SK-N-SH (cell line): ENCODE measurements around the gene RND3. TPM values are rescaled to one million over a fixed set of nuclear protein-coding genes. Genes with fewer than 3 reads are reported as not detected.
A peak's percentile ranks its signal among the peaks of the same experiment; 100 is the strongest.

ENCODE experiments used
- CTCF ChIA-PET: fragments of 300-600, 350-600 bp; formaldehyde crosslinking; extraction: SDS; loops from one replicate; lab custom pipeline; 2021; lab: Yijun Ruan, JAX
- POLR2A ChIA-PET: fragments of 350-600 bp; sonication (Branson Sonifier 250); formaldehyde crosslinking; extraction: SDS; loops from one replicate; lab custom pipeline; 2020; ENCODE audit warnings: antibody characterized with exemption, inconsistent platforms; lab: Yijun Ruan, JAX
- DNase-seq: peaks from one replicate; pipeline ENCODE4 v3.0.0; 2012
- H2AFZ ChIP-seq: fragments of 200-600 bp; sonication (generic); 2 replicates; pipeline ENCODE4 v1.8.1; 2016; ENCODE audit warnings: antibody characterized with exemption, mild to moderate bottlenecking, low read depth
- H3F3A ChIP-seq: fragments of 200-600 bp; sonication (generic); replicated peaks from 2 replicates; pipeline ENCODE3; 2016; ENCODE audit warnings: antibody characterized with exemption, mild to moderate bottlenecking; ENCODE audit not compliant: insufficient read depth
- H3K27ac ChIP-seq, 2 experiments: fragments of 200-500 bp in 1 of 2; fragments of 200-600 bp in 1 of 2; sonication (Bioruptor generic) in 1 of 2; sonication (generic), shearing (Covaris generic) in 1 of 2; 2 replicates each; pipeline versions ENCODE4 v1.5.1 to v1.6.1; 2014 to 2016; ENCODE audit warnings: low read depth in 2 of 2, inconsistent platforms in 1 of 2, low read length in 1 of 2, mild to moderate bottlenecking in 1 of 2, mixed read lengths in 1 of 2
- H3K27me3 ChIP-seq: fragments of 200-600 bp; sonication (generic), shearing (Covaris generic); 2 replicates; pipeline ENCODE4 v1.6.1; 2016; ENCODE audit warnings: mixed run types; ENCODE audit not compliant: insufficient read depth
- H3K36me3 ChIP-seq, 2 experiments: fragments of 200-500 bp in 1 of 2; fragments of 200-600 bp in 1 of 2; sonication (Bioruptor generic) in 1 of 2; sonication (generic) in 1 of 2; replicated peaks in 1 of 2; 2 replicates each; pipeline versions ENCODE3 to v1.5.1; 2014 to 2016; ENCODE audit warnings: low read length in 1 of 2, mild to moderate bottlenecking in 1 of 2; ENCODE audit not compliant: insufficient read depth in 2 of 2, control insufficient read depth in 1 of 2
- H3K4me1 ChIP-seq, 2 experiments: fragments of 200-500 bp in 1 of 2; fragments of 200-600 bp in 1 of 2; sonication (Bioruptor generic) in 1 of 2; sonication (generic), shearing (Covaris generic) in 1 of 2; 2 replicates each; pipeline versions ENCODE4 v1.5.1 to v1.6.1; 2014 to 2016; ENCODE audit warnings: low read depth in 1 of 2, low read length in 1 of 2, mixed run types in 1 of 2; ENCODE audit not compliant: insufficient read depth in 2 of 2, control insufficient read depth in 1 of 2
- H3K4me2 ChIP-seq: fragments of 200-600 bp; sonication (generic), shearing (Covaris generic); 2 replicates; pipeline ENCODE4 v1.6.1; 2017; ENCODE audit warnings: mixed run types
- H3K4me3 ChIP-seq, 2 experiments: fragments of 200-500 bp in 1 of 2; fragments of 200-600 bp in 1 of 2; sonication (Bioruptor generic) in 1 of 2; sonication (generic), shearing (Covaris generic) in 1 of 2; 2 replicates each; pipeline versions ENCODE4 v1.5.1 to v1.8.1; 2014 to 2016; ENCODE audit warnings: low read depth in 2 of 2, inconsistent platforms in 1 of 2, low read length in 1 of 2, mild to moderate bottlenecking in 1 of 2, mixed read lengths in 1 of 2, moderate library complexity in 1 of 2
- H3K79me2 ChIP-seq: fragments of 200-600 bp; sonication (generic); 2 replicates; pipeline ENCODE4 v1.8.1; 2017; ENCODE audit warnings: mild to moderate bottlenecking; ENCODE audit not compliant: insufficient read depth
- H3K9ac ChIP-seq: fragments of 200-600 bp; sonication (generic); 2 replicates; pipeline ENCODE4 v1.6.1; 2017; ENCODE audit warnings: mixed run types
- H3K9me2 ChIP-seq: fragments of 200-600 bp; sonication (generic); 2 replicates; pipeline ENCODE4 v1.6.1; 2017; ENCODE audit warnings: mixed run types
- H3K9me3 ChIP-seq: fragments of 200-600 bp; sonication (generic); 2 replicates; pipeline ENCODE4 v1.6.1; 2017; ENCODE audit warnings: mixed run types, mild to moderate bottlenecking, moderate library complexity
- H4K20me1 ChIP-seq: fragments of 200-600 bp; sonication (generic); 2 replicates; pipeline ENCODE4 v1.6.1; 2017; ENCODE audit warnings: mild to moderate bottlenecking, mixed run types; ENCODE audit not compliant: insufficient read depth
- ELF1 ChIP-seq: IDR thresholded peaks from 2 replicates; pipeline ENCODE4 v1.4.0; 2012
- FOSL2 ChIP-seq: IDR thresholded peaks from 2 replicates; pipeline ENCODE4 v1.4.0; 2012; ENCODE audit warnings: low read depth, mild to moderate bottlenecking, moderate library complexity, borderline replicate concordance
- FOXM1 ChIP-seq: IDR thresholded peaks from 2 replicates; pipeline ENCODE4 v1.4.0; 2012; ENCODE audit warnings: low read depth, mild to moderate bottlenecking
- GABPA ChIP-seq: IDR thresholded peaks from 2 replicates; pipeline ENCODE4 v1.4.0; 2012; ENCODE audit warnings: low read depth, mild to moderate bottlenecking
- JUND ChIP-seq: IDR thresholded peaks from 2 replicates; pipeline ENCODE4 v1.4.0; 2012
- NFIC ChIP-seq: IDR thresholded peaks from 2 replicates; pipeline ENCODE4 v1.4.0; 2012; ENCODE audit warnings: borderline replicate concordance
- NRF1 ChIP-seq: IDR thresholded peaks from 2 replicates; pipeline ENCODE4 v1.6.1; 2012; ENCODE audit warnings: low read depth, mild to moderate bottlenecking, low read length
- POLR2AphosphoS5 ChIP-seq: IDR thresholded peaks from 2 replicates; pipeline ENCODE4 v1.6.1; 2012; ENCODE audit warnings: low read depth, low read length
- RAD21 ChIP-seq: IDR thresholded peaks from 2 replicates; pipeline ENCODE4 v1.6.1; 2012; ENCODE audit warnings: mild to moderate bottlenecking, low read length
- RCOR1 ChIP-seq: fragments of 150-350 bp; IDR thresholded peaks from 2 replicates; pipeline ENCODE4 v1.6.1; 2017; ENCODE audit warnings: antibody characterized with exemption, low read length
- RXRA ChIP-seq: IDR thresholded peaks from 2 replicates; pipeline ENCODE4 v1.4.0; 2012; ENCODE audit warnings: low read depth, mild to moderate bottlenecking, borderline replicate concordance
- SMC3 ChIP-seq: IDR thresholded peaks from 2 replicates; pipeline ENCODE4 v1.6.1; 2012; ENCODE audit warnings: low read depth, low read length, improper control_type of control experiment
- TAF1 ChIP-seq: IDR thresholded peaks from 2 replicates; pipeline ENCODE4 v1.6.1; 2012; ENCODE audit warnings: low read depth, mild to moderate bottlenecking, low read length, moderate library complexity, borderline replicate concordance
- TEAD4 ChIP-seq: IDR thresholded peaks from 2 replicates; pipeline ENCODE4 v1.4.0; 2012; ENCODE audit warnings: mild to moderate bottlenecking, borderline replicate concordance; ENCODE audit not compliant: insufficient read depth
- YY1 ChIP-seq: IDR thresholded peaks from 2 replicates; pipeline ENCODE4 v1.4.0; 2012; ENCODE audit warnings: low read depth, mild to moderate bottlenecking
- WGBS: methylation state at CpG from one replicate; pipeline ENCODE4 v1.1.6; 2017; ENCODE audit warnings: low lambda C conversion rate; 5-methylcytosine and 5-hydroxymethylcytosine counted together
- polyA plus RNA-seq, 3 experiments: library from polyadenylated mRNA; depleted of rRNA; stranded (reverse); fragments of >200 nt; gene quantifications; 2 replicates each; pipeline ENCODE4 v1.2.3, GENCODE V29; 2012
- TF ChIP-seq, protein P1 (sequence below): IDR thresholded peaks from 2 replicates; pipeline ENCODE4 v1.4.0; 2012; ENCODE audit warnings: low read depth
- TF ChIP-seq, protein P2 (sequence below): IDR thresholded peaks from 2 replicates; pipeline ENCODE4 v1.6.1; 2012; ENCODE audit warnings: mild to moderate bottlenecking, low read depth, low read length, moderate library complexity
- TF ChIP-seq, protein P3 (sequence below): fragments of 150-350 bp; IDR thresholded peaks from 2 replicates; pipeline ENCODE4 v1.6.1; 2017; ENCODE audit warnings: antibody characterized with exemption, low read length, low read depth, borderline replicate concordance
- TF ChIP-seq, protein P4 (sequence below): IDR thresholded peaks from 2 replicates; pipeline ENCODE4 v1.4.0; 2012; ENCODE audit warnings: low read depth, borderline replicate concordance
- TF ChIP-seq, protein P5 (sequence below): fragments of 150-350 bp; IDR thresholded peaks from 2 replicates; pipeline ENCODE4 v1.6.1; 2016; ENCODE audit warnings: mild to moderate bottlenecking, low read depth, low read length

RND3 gene
- polyA plus RNA-seq, 1 of the 3 experiments (the other 2 are of a cell fraction): 49.7 TPM

DNA sequence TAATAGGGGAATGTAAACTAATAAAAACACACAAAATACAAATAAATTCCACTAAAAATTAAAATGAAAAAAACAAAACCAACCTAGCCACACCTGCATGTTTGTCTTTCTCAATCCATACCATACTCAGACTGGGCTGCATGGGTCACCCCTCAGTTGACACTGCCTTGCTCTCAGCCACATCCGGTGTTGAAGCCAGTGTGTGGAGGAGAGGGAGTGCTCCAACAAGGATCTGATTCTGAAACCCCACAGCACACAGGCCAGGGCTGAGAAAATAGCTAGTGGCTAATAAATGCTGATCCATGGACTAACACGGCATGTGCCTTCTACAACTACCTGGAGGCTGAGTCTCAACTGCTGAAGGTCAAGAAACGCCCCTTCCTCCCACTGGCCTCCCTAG is 13.7 kb downstream of the RND3 start:
- no peaks in the 10 kb centered on the region for H3K9me2 ChIP-seq
- no peak for TF ChIP-seq SMC3
- TF ChIP-seq, protein P1, sequence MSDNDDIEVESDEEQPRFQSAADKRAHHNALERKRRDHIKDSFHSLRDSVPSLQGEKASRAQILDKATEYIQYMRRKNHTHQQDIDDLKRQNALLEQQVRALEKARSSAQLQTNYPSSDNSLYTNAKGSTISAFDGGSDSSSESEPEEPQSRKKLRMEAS: no peak
- no peak for TF ChIP-seq RAD21
- no peak for TF ChIP-seq POLR2AphosphoS5
- TF ChIP-seq, protein P2, sequence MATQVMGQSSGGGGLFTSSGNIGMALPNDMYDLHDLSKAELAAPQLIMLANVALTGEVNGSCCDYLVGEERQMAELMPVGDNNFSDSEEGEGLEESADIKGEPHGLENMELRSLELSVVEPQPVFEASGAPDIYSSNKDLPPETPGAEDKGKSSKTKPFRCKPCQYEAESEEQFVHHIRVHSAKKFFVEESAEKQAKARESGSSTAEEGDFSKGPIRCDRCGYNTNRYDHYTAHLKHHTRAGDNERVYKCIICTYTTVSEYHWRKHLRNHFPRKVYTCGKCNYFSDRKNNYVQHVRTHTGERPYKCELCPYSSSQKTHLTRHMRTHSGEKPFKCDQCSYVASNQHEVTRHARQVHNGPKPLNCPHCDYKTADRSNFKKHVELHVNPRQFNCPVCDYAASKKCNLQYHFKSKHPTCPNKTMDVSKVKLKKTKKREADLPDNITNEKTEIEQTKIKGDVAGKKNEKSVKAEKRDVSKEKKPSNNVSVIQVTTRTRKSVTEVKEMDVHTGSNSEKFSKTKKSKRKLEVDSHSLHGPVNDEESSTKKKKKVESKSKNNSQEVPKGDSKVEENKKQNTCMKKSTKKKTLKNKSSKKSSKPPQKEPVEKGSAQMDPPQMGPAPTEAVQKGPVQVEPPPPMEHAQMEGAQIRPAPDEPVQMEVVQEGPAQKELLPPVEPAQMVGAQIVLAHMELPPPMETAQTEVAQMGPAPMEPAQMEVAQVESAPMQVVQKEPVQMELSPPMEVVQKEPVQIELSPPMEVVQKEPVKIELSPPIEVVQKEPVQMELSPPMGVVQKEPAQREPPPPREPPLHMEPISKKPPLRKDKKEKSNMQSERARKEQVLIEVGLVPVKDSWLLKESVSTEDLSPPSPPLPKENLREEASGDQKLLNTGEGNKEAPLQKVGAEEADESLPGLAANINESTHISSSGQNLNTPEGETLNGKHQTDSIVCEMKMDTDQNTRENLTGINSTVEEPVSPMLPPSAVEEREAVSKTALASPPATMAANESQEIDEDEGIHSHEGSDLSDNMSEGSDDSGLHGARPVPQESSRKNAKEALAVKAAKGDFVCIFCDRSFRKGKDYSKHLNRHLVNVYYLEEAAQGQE: no peak
- TF ChIP-seq, protein P3, sequence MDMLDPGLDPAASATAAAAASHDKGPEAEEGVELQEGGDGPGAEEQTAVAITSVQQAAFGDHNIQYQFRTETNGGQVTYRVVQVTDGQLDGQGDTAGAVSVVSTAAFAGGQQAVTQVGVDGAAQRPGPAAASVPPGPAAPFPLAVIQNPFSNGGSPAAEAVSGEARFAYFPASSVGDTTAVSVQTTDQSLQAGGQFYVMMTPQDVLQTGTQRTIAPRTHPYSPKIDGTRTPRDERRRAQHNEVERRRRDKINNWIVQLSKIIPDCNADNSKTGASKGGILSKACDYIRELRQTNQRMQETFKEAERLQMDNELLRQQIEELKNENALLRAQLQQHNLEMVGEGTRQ: no peak
- TF ChIP-seq FOSL2: no peak
- no peak for TF ChIP-seq JUND
- TF ChIP-seq RCOR1: no peak
- no peak for TF ChIP-seq TEAD4
- TF ChIP-seq RXRA: no peak
- no peak for TF ChIP-seq GABPA
- no peak for TF ChIP-seq NRF1
- TF ChIP-seq FOXM1: no peak
- TF ChIP-seq, protein P4, sequence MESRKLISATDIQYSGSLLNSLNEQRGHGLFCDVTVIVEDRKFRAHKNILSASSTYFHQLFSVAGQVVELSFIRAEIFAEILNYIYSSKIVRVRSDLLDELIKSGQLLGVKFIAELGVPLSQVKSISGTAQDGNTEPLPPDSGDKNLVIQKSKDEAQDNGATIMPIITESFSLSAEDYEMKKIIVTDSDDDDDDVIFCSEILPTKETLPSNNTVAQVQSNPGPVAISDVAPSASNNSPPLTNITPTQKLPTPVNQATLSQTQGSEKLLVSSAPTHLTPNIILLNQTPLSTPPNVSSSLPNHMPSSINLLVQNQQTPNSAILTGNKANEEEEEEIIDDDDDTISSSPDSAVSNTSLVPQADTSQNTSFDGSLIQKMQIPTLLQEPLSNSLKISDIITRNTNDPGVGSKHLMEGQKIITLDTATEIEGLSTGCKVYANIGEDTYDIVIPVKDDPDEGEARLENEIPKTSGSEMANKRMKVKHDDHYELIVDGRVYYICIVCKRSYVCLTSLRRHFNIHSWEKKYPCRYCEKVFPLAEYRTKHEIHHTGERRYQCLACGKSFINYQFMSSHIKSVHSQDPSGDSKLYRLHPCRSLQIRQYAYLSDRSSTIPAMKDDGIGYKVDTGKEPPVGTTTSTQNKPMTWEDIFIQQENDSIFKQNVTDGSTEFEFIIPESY: no peak
- TF ChIP-seq NFIC: no peak
- TF ChIP-seq ELF1: no peak
- TF ChIP-seq TAF1: no peak
- no peak for TF ChIP-seq YY1
- TF ChIP-seq, protein P5, sequence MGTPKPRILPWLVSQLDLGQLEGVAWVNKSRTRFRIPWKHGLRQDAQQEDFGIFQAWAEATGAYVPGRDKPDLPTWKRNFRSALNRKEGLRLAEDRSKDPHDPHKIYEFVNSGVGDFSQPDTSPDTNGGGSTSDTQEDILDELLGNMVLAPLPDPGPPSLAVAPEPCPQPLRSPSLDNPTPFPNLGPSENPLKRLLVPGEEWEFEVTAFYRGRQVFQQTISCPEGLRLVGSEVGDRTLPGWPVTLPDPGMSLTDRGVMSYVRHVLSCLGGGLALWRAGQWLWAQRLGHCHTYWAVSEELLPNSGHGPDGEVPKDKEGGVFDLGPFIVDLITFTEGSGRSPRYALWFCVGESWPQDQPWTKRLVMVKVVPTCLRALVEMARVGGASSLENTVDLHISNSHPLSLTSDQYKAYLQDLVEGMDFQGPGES: no peak
- peaks cover 28 to 54% of the 10 kb centered on the region in 2 experiments for H3K4me1 ChIP-seq
- no peak overlapping the region for H3K9ac ChIP-seq
- DNase-seq: no peak
- peaks cover 75% of the 10 kb centered on the region for H3F3A ChIP-seq
- no peak overlapping the region for H3K4me3 ChIP-seq
- H4K20me1 ChIP-seq: peaks cover 45% of the 10 kb centered on the region
- peaks cover 82 to 97% of the 10 kb centered on the region in 2 experiments for H3K36me3 ChIP-seq
- H3K79me2 ChIP-seq: peaks cover 93% of the 10 kb centered on the region
- 0 out of 2 replicates have a peak overlapping the region, but pooled peaks have one; percentile 16 for H3K4me2 ChIP-seq
- H3K9me3 ChIP-seq: no peaks in the 10 kb centered on the region
- H2AFZ ChIP-seq: no peak overlapping the region
- ChIA-PET POLR2A (no interaction called here), CTCF (no interaction called here)
- H3K27me3 ChIP-seq: no peaks in the 10 kb centered on the region
- H3K27ac ChIP-seq: peak overlapping the region; percentile 40 to 75; a peak in 3 of 4 replicates
- WGBS: 91% methylated on average over 3 of the region's 3 CpGs
